ENCODE measurements around the gene GRM7.

DNA sequence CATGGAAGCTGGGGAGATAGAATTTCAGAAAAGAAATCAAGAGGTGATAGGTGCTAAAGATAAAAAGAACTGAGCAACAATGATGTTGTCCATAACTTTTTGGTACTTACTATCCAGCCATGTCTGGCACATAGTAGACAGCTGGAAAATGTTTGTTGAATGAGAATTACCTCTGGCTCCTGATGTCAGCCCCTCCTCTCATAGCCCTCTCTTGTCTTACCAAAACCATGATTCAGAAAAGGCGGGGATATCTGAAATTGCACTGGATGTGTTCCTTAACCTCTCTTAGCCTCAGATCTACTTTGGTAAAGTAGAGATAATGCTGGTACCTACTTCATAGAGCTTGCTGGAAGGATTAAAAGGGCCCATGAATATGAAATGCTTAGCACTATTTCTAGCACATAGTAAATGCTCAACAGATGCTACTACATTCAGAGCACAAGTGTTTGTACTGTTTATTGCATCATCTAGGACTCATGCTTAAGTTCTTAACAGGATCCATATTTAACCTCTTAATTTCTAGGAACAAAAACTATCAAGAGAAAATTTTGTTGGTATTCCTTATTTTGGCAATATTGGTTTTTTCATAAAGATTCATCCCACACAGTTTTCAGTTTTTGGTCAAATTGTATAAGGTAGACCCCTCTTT is 859.9 kb downstream of the GRM7 start:
- TF ChIP-seq, protein P1, sequence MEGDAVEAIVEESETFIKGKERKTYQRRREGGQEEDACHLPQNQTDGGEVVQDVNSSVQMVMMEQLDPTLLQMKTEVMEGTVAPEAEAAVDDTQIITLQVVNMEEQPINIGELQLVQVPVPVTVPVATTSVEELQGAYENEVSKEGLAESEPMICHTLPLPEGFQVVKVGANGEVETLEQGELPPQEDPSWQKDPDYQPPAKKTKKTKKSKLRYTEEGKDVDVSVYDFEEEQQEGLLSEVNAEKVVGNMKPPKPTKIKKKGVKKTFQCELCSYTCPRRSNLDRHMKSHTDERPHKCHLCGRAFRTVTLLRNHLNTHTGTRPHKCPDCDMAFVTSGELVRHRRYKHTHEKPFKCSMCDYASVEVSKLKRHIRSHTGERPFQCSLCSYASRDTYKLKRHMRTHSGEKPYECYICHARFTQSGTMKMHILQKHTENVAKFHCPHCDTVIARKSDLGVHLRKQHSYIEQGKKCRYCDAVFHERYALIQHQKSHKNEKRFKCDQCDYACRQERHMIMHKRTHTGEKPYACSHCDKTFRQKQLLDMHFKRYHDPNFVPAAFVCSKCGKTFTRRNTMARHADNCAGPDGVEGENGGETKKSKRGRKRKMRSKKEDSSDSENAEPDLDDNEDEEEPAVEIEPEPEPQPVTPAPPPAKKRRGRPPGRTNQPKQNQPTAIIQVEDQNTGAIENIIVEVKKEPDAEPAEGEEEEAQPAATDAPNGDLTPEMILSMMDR (IDR thresholded peaks at IDR 0.05; ENCODE audit: insufficient read depth, low read length) = no peak
- TF ChIP-seq GABPA (IDR thresholded peaks at IDR 0.05; ENCODE audit: low read depth) (no peak), POLR2AphosphoS5 (IDR thresholded peaks at IDR 0.05; ENCODE audit: low read depth) (no peak), SPI1 (IDR thresholded peaks at IDR 0.05; ENCODE audit: borderline replicate concordance, low read depth) (no peak)
- TF ChIP-seq, protein P2, sequence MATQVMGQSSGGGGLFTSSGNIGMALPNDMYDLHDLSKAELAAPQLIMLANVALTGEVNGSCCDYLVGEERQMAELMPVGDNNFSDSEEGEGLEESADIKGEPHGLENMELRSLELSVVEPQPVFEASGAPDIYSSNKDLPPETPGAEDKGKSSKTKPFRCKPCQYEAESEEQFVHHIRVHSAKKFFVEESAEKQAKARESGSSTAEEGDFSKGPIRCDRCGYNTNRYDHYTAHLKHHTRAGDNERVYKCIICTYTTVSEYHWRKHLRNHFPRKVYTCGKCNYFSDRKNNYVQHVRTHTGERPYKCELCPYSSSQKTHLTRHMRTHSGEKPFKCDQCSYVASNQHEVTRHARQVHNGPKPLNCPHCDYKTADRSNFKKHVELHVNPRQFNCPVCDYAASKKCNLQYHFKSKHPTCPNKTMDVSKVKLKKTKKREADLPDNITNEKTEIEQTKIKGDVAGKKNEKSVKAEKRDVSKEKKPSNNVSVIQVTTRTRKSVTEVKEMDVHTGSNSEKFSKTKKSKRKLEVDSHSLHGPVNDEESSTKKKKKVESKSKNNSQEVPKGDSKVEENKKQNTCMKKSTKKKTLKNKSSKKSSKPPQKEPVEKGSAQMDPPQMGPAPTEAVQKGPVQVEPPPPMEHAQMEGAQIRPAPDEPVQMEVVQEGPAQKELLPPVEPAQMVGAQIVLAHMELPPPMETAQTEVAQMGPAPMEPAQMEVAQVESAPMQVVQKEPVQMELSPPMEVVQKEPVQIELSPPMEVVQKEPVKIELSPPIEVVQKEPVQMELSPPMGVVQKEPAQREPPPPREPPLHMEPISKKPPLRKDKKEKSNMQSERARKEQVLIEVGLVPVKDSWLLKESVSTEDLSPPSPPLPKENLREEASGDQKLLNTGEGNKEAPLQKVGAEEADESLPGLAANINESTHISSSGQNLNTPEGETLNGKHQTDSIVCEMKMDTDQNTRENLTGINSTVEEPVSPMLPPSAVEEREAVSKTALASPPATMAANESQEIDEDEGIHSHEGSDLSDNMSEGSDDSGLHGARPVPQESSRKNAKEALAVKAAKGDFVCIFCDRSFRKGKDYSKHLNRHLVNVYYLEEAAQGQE (IDR thresholded peaks at IDR 0.05; ENCODE audit: insufficient replicate concordance, low read depth) = no peak

All from HL-60 (cell line).